ENCODE measurements around the gene NKAPD1.

GRCh38 chr11:112042961-112043304, 31.2 kb upstream of the NKAPD1 start:
- TF ChIP-seq CTCF (IDR thresholded peaks at IDR 0.05) (no peak), EP300 (IDR thresholded peaks at IDR 0.05) (no peak)
